OCI-LY1 (cell line): ENCODE data around the gene BRD3OS.

Source experiments
- H2AFZ ChIP-seq: fragments of 200-600 bp; sonication (generic), shearing (Covaris generic); 2 replicates; pipeline ENCODE4 v1.6.0; 2014; ENCODE audit warnings: antibody characterized with exemption, mild to moderate bottlenecking, low read length
- H3F3A ChIP-seq: fragments of 200-600 bp; sonication (generic), shearing (Covaris generic); 2 replicates; pipeline ENCODE4 v1.6.0; 2014; ENCODE audit warnings: mild to moderate bottlenecking, antibody characterized with exemption, low read length, moderate library complexity; ENCODE audit not compliant: insufficient read depth
- H3K27ac ChIP-seq: fragments of 200-600 bp; sonication (generic); 2 replicates; pipeline ENCODE4 v1.5.1; 2014; ENCODE audit warnings: low read length, mixed run types, mild to moderate bottlenecking, low read depth; ENCODE audit not compliant: poor library complexity, severe bottlenecking
- H3K27me3 ChIP-seq: fragments of 200-600 bp; sonication (generic); 2 replicates; pipeline ENCODE4 v1.6.0; 2014; ENCODE audit warnings: antibody characterized with exemption, mild to moderate bottlenecking, low read length, moderate library complexity; ENCODE audit not compliant: insufficient read depth
- H3K36me3 ChIP-seq: fragments of 200-600 bp; sonication (generic); 2 replicates; pipeline ENCODE4 v1.6.1; 2014; ENCODE audit warnings: mild to moderate bottlenecking, antibody characterized with exemption, low read length, moderate library complexity, mixed read lengths; ENCODE audit not compliant: insufficient read depth
- H3K4me1 ChIP-seq: fragments of 200-600 bp; sonication (generic); 2 replicates; pipeline ENCODE4 v1.5.1; 2014; ENCODE audit warnings: mild to moderate bottlenecking, low read length, moderate library complexity; ENCODE audit not compliant: insufficient read depth, severe bottlenecking
- H3K4me2 ChIP-seq: fragments of 200-600 bp; sonication (generic), shearing (Covaris generic); 2 replicates; pipeline ENCODE4 v1.6.1; 2014; ENCODE audit warnings: low read length
- H3K4me3 ChIP-seq: fragments of 200-600 bp; sonication (generic); 2 replicates; pipeline ENCODE4 v1.5.1; 2014; ENCODE audit warnings: low read length, low read depth, mild to moderate bottlenecking, mixed read lengths; ENCODE audit not compliant: poor library complexity, severe bottlenecking
- H3K79me2 ChIP-seq: fragments of 200-600 bp; shearing (Covaris generic); 2 replicates; pipeline ENCODE4 v1.6.1; 2016; ENCODE audit warnings: mixed run types, low read length, mixed read lengths; ENCODE audit not compliant: insufficient read depth
- H3K9ac ChIP-seq: fragments of 200-600 bp; sonication (generic), shearing (Covaris generic); 2 replicates; pipeline ENCODE4 v1.6.1; 2014; ENCODE audit warnings: mild to moderate bottlenecking, low read length, mixed read lengths
- H3K9me2 ChIP-seq: fragments of 200-600 bp; sonication (generic), shearing (Covaris generic); 2 replicates; pipeline ENCODE4 v1.6.1; 2014; ENCODE audit warnings: low read depth, mild to moderate bottlenecking, low read length, mixed read lengths
- H3K9me3 ChIP-seq: fragments of 200-600 bp; shearing (Covaris generic); 2 replicates; pipeline ENCODE4 v1.6.1; 2014; ENCODE audit warnings: low read length, mixed read lengths
- H4K20me1 ChIP-seq: fragments of 200-600 bp; sonication (generic), shearing (Covaris generic); 2 replicates; pipeline ENCODE4 v1.6.0; 2016; ENCODE audit warnings: mild to moderate bottlenecking, low read length; ENCODE audit not compliant: insufficient read depth
- CTCF ChIP-seq: fragments of 200-600 bp; sonication (generic), shearing (Covaris generic); IDR thresholded peaks from 2 replicates; pipeline ENCODE4 v1.5.1; 2017; ENCODE audit warnings: mild to moderate bottlenecking, antibody characterized with exemption, low read length, moderate library complexity, mixed read lengths
- EZH2 ChIP-seq: fragments of 200-600 bp; sonication (generic), shearing (Covaris generic); IDR thresholded peaks from 2 replicates; pipeline ENCODE4 v1.8.0; 2017; ENCODE audit warnings: borderline replicate concordance, mixed run types, mild to moderate bottlenecking, antibody characterized with exemption, low read length, moderate library complexity, mixed read lengths

Gene BRD3OS

GRCh38 chr9:133989625-133990365, 35.5 kb upstream of the BRD3OS start:
- Histone ChIP-seq H3K9ac (no peak overlapping the region), H3K36me3 (no peaks in the 10 kb centered on the region), H3F3A (no peaks in the 10 kb centered on the region), H3K27ac (no peak overlapping the region), H2AFZ (no peak overlapping the region), H3K9me2 (no peaks in the 10 kb centered on the region), H4K20me1 (no peaks in the 10 kb centered on the region), H3K4me3 (no peak overlapping the region), H3K79me2 (no peaks in the 10 kb centered on the region), H3K9me3 (no peaks in the 10 kb centered on the region), H3K4me1 (peaks cover 6% of the 10 kb centered on the region), H3K27me3 (no peaks in the 10 kb centered on the region), H3K4me2 (no peak overlapping the region)
- TF ChIP-seq CTCF (no peak), EZH2 (no peak)

GRCh38 chr9:133990366-133991213, 34.7 kb upstream of the BRD3OS start:
- Histone ChIP-seq H3K27me3 (no peaks in the 10 kb centered on the region), H3K4me3 (no peak overlapping the region), H2AFZ (no peak overlapping the region), H3K27ac (no peak overlapping the region), H3F3A (no peaks in the 10 kb centered on the region), H3K9ac (no peak overlapping the region), H3K4me2 (no peak overlapping the region), H3K4me1 (peaks cover 6% of the 10 kb centered on the region), H3K9me3 (no peaks in the 10 kb centered on the region), H3K9me2 (no peaks in the 10 kb centered on the region), H4K20me1 (no peaks in the 10 kb centered on the region), H3K36me3 (no peaks in the 10 kb centered on the region), H3K79me2 (no peaks in the 10 kb centered on the region)
- TF ChIP-seq EZH2 (no peak), CTCF (no peak)

GRCh38 chr9:133991214-133991921, 33.9 kb upstream of the BRD3OS start:
- Histone ChIP-seq H4K20me1 (no peaks in the 10 kb centered on the region), H2AFZ (no peak overlapping the region), H3K27me3 (no peaks in the 10 kb centered on the region), H3K36me3 (no peaks in the 10 kb centered on the region), H3K27ac (no peak overlapping the region), H3F3A (no peaks in the 10 kb centered on the region), H3K4me3 (peak overlapping the region; percentile 62), H3K9me2 (no peaks in the 10 kb centered on the region), H3K9me3 (no peaks in the 10 kb centered on the region), H3K9ac (no peak overlapping the region), H3K4me2 (no peak overlapping the region; the same call in 1 of the 2 replicates), H3K4me1 (peaks cover 6% of the 10 kb centered on the region), H3K79me2 (no peaks in the 10 kb centered on the region)
- TF ChIP-seq CTCF = no peak
- no peak for TF ChIP-seq EZH2
